Rectal smooth muscle tissue (tissue), 1 donor: Measurements from ENCODE around the gene MSS51.
"Not testable (repeated sequence)": the region's sequence is repeated elsewhere in the genome, so short reads cannot be mapped to it uniquely, and the experiment has no call there.

Experiments used
- H3K27ac ChIP-seq: one replicate; pipeline ENCODE4 v1.7.0; 2013; ENCODE audit warnings: low read depth, low read length, inconsistent platforms
- H3K27me3 ChIP-seq: one replicate; pipeline ENCODE4 v1.7.0; 2013; ENCODE audit warnings: low read length; ENCODE audit not compliant: control insufficient read depth, insufficient read depth
- H3K36me3 ChIP-seq: one replicate; pipeline ENCODE4 v1.7.0; 2013; ENCODE audit warnings: low read length; ENCODE audit not compliant: control insufficient read depth, insufficient read depth
- H3K4me1 ChIP-seq: one replicate; pipeline ENCODE4 v1.7.0; 2013; ENCODE audit warnings: low read length; ENCODE audit not compliant: control insufficient read depth, insufficient read depth
- H3K4me3 ChIP-seq: one replicate; pipeline ENCODE4 v1.7.0; 2013; ENCODE audit warnings: low read length
- H3K9ac ChIP-seq: one replicate; pipeline ENCODE4 v1.7.0; 2013; ENCODE audit warnings: low read length

The MSS51 gene

GRCh38 chr10:73413108-73413527, 20.2 kb downstream of the MSS51 start:
- peaks cover 3% of the 10 kb centered on the region for H3K4me1 ChIP-seq
- no peaks in the 10 kb centered on the region for H3K27me3 ChIP-seq
- peak overlapping the region; percentile 93 for H3K4me3 ChIP-seq
- peak overlapping the region; percentile 97 for H3K27ac ChIP-seq
- H3K36me3 ChIP-seq, result no peaks in the 10 kb centered on the region
- H3K9ac ChIP-seq, result peak overlapping the region; percentile 75

GRCh38 chr10:73410897-73411296, 22.5 kb downstream of the MSS51 start:
- Histone ChIP-seq H3K36me3 (no peaks in the 10 kb centered on the region), H3K4me3 (no peak overlapping the region), H3K27me3 (no peaks in the 10 kb centered on the region), H3K27ac (no peak overlapping the region), H3K4me1 (peaks cover 3% of the 10 kb centered on the region), H3K9ac (no peak overlapping the region)

GRCh38 chr10:73408978-73409521, 24.3 kb downstream of the MSS51 start:
- no peaks in the 10 kb centered on the region for H3K27me3 ChIP-seq
- H3K27ac ChIP-seq, result no peak overlapping the region
- no peak overlapping the region for H3K9ac ChIP-seq
- H3K36me3 ChIP-seq, result no peaks in the 10 kb centered on the region
- no peak overlapping the region for H3K4me3 ChIP-seq
- H3K4me1 ChIP-seq, result peaks cover 3% of the 10 kb centered on the region

- Histone ChIP-seq H3K27me3 (no peaks in the 10 kb centered on the region), H3K4me1 (peaks cover 3% of the 10 kb centered on the region), H3K36me3 (no peaks in the 10 kb centered on the region), H3K4me3 (no peak overlapping the region), H3K9ac (no peak overlapping the region), H3K27ac (no peak overlapping the region)
Measured at GRCh38 chr10:73408061-73408460, 25.3 kb downstream of the MSS51 start.

GRCh38 chr10:73407495-73407894, 25.9 kb downstream of the MSS51 start:
- no peaks in the 10 kb centered on the region for H3K4me1 ChIP-seq
- H3K27ac ChIP-seq, result no peak overlapping the region
- H3K36me3 ChIP-seq, result no peaks in the 10 kb centered on the region
- no peak overlapping the region for H3K4me3 ChIP-seq
- H3K9ac ChIP-seq, result no peak overlapping the region
- no peaks in the 10 kb centered on the region for H3K27me3 ChIP-seq

GRCh38 chr10:73406846-73407245, 26.5 kb downstream of the MSS51 start:
- H3K27ac ChIP-seq, result no peak overlapping the region
- H3K27me3 ChIP-seq, result no peaks in the 10 kb centered on the region
- no peaks in the 10 kb centered on the region for H3K36me3 ChIP-seq
- no peak overlapping the region for H3K4me3 ChIP-seq
- H3K9ac ChIP-seq, result no peak overlapping the region
- no peaks in the 10 kb centered on the region for H3K4me1 ChIP-seq

- Histone ChIP-seq H3K4me1 (no peaks in the 10 kb centered on the region), H3K36me3 (no peaks in the 10 kb centered on the region), H3K9ac (no peak overlapping the region), H3K4me3 (no peak overlapping the region), H3K27me3 (no peaks in the 10 kb centered on the region), H3K27ac (no peak overlapping the region)
Measured at GRCh38 chr10:73405556-73405955, 27.8 kb downstream of the MSS51 start.

GRCh38 chr10:73404690-73405089, 28.7 kb downstream of the MSS51 start:
- Histone ChIP-seq H3K27me3 (no peaks in the 10 kb centered on the region), H3K36me3 (no peaks in the 10 kb centered on the region), H3K4me3 (no peak overlapping the region), H3K4me1 (no peaks in the 10 kb centered on the region), H3K9ac (no peak overlapping the region), H3K27ac (no peak overlapping the region)

GRCh38 chr10:73401636-73402035, 31.7 kb downstream of the MSS51 start:
- H3K36me3 ChIP-seq, result peaks cover 2% of the 10 kb centered on the region
- no peak overlapping the region for H3K27ac ChIP-seq

GRCh38 chr10:73399063-73399462, 34.3 kb downstream of the MSS51 start:
- peaks cover 12% of the 10 kb centered on the region for H3K36me3 ChIP-seq
- no peaks in the 10 kb centered on the region for H3K4me1 ChIP-seq
- H3K27ac ChIP-seq, result no peak overlapping the region

More at GRCh38 chr10:73401636-73402035, 31.7 kb downstream of the MSS51 start:
- H3K9ac ChIP-seq, result no peak overlapping the region
- no peak overlapping the region for H3K4me3 ChIP-seq
- H3K27me3 ChIP-seq, result no peaks in the 10 kb centered on the region
- no peaks in the 10 kb centered on the region for H3K4me1 ChIP-seq

GRCh38 chr10:73398024-73398423, 35.3 kb downstream of the MSS51 start:
- no peak overlapping the region for H3K9ac ChIP-seq
- H3K36me3 ChIP-seq, result peaks cover 12% of the 10 kb centered on the region
- H3K4me1 ChIP-seq, result no peaks in the 10 kb centered on the region
- no peaks in the 10 kb centered on the region for H3K27me3 ChIP-seq
- H3K27ac ChIP-seq, result no peak overlapping the region
- H3K4me3 ChIP-seq, result no peak overlapping the region

More at GRCh38 chr10:73399063-73399462, 34.3 kb downstream of the MSS51 start:
- H3K4me3 ChIP-seq, result no peak overlapping the region
- no peaks in the 10 kb centered on the region for H3K27me3 ChIP-seq
- H3K9ac ChIP-seq, result no peak overlapping the region

- not testable (repeated sequence) for H3K27me3 ChIP-seq, H3K27ac ChIP-seq
- H3K36me3 ChIP-seq, result peaks cover 12% of the 10 kb centered on the region
Measured at GRCh38 chr10:73394325-73394724, 39.0 kb downstream of the MSS51 start.

GRCh38 chr10:73388228-73388627, 45.1 kb downstream of the MSS51 start:
- H3K4me1 ChIP-seq, result no peaks in the 10 kb centered on the region
- H3K27ac ChIP-seq, result no peak overlapping the region
- no peak overlapping the region for H3K4me3 ChIP-seq
- no peak overlapping the region for H3K9ac ChIP-seq
- peaks cover 11% of the 10 kb centered on the region for H3K36me3 ChIP-seq
- no peaks in the 10 kb centered on the region for H3K27me3 ChIP-seq

More at GRCh38 chr10:73394325-73394724, 39.0 kb downstream of the MSS51 start:
- not testable (repeated sequence) for H3K9ac ChIP-seq, H3K4me3 ChIP-seq, H3K4me1 ChIP-seq
